A549 (cell line): ENCODE measurements around the gene CEP72. TPM values are rescaled to one million over a fixed set of nuclear protein-coding genes. Genes with fewer than 3 reads are reported as not detected.
A peak's percentile ranks its signal among the peaks of the same experiment; 100 is the strongest.

Experiments
- ATAC-seq, 2 experiments: fragments of 200-7000 bp in 1 of 2; fragments of >200 bp in 1 of 2; cut with Nextera tagmentation in 1 of 2; cut with Tn5 transposase in 1 of 2; 3 replicates each; pipeline versions ENCODE4 v1.8.0 to v1.9.1; 2018 to 2020; ENCODE audit warnings: mild to moderate bottlenecking in 1 of 2, moderate library complexity in 1 of 2
- CTCF ChIA-PET: fragments of 300-600 bp; sonication (Branson Sonifier 250); formaldehyde crosslinking; extraction: SDS; loops from one replicate; lab custom pipeline; 2021; ENCODE audit warnings: antibody characterized with exemption, inconsistent platforms; lab: Yijun Ruan, JAX
- POLR2A ChIA-PET: fragments of 350-600 bp; formaldehyde crosslinking; extraction: SDS; loops from one replicate; lab custom pipeline; 2021; ENCODE audit warnings: antibody characterized with exemption, inconsistent platforms; lab: Yijun Ruan, JAX
- DNase-seq, 2 experiments: peaks; one replicate each; pipeline versions ENCODE4 v3.0.0 to v3.0.0-alpha.2; 2011 to 2016; ENCODE audit warnings: low read depth in 1 of 2, low spot score in 1 of 2
- FAIRE-seq: peaks from 2 replicates; lab custom pipeline; 2011; peaks lifted over from hg19 to GRCh38; lab: Jason Lieb, UNC
- H3K27ac ChIP-seq, 2 experiments: fragments of >200 bp; sonication (Bioruptor Twin); formaldehyde crosslinking; 3 replicates each; pipeline ENCODE4 v1.5.1; 2016 to 2017
- H3K4me1 ChIP-seq: fragments of >200 bp; sonication (Bioruptor Twin); formaldehyde crosslinking; 3 replicates; pipeline ENCODE4 v1.6.1; 2016
- H3K4me2 ChIP-seq: fragments of >200 bp; sonication (Bioruptor Twin); formaldehyde crosslinking; 3 replicates; pipeline ENCODE4 v1.6.1; 2016
- H3K4me3 ChIP-seq: fragments of >200 bp; sonication (Bioruptor Twin); formaldehyde crosslinking; 3 replicates; pipeline ENCODE4 v1.5.1; 2016
- H3K9me3 ChIP-seq: fragments of >200 bp; sonication (Bioruptor Twin); formaldehyde crosslinking; 3 replicates; pipeline ENCODE4 v1.6.1; 2016
- ATOH8 ChIP-seq: fragments of 250-450 bp; sonication (Bioruptor Pico); IDR thresholded peaks from 2 replicates; pipeline ENCODE4 v1.5.0; 2020; ENCODE audit warnings: low read depth, mild to moderate bottlenecking, moderate library complexity
- BCL3 ChIP-seq: fragments of >200 bp; sonication (Bioruptor Twin); formaldehyde crosslinking; IDR thresholded peaks from 3 replicates; pipeline ENCODE4 v1.6.1; 2016
- BHLHE40 ChIP-seq: IDR thresholded peaks from 2 replicates; pipeline ENCODE4 v1.6.1; 2012; ENCODE audit warnings: low read depth, low read length, inconsistent platforms
- CEBPB ChIP-seq, 2 experiments: fragments of >200 bp in 1 of 2; sonication (Bioruptor Twin) in 1 of 2; formaldehyde crosslinking in 1 of 2; IDR thresholded peaks; 2 replicates each; pipeline ENCODE4 v1.6.1; 2012 to 2016
- EHMT2 ChIP-seq: fragments of 200-600 bp; sonication (generic); IDR thresholded peaks from 2 replicates; pipeline ENCODE4 v1.6.1; 2016; ENCODE audit warnings: antibody characterized with exemption, low read depth, mild to moderate bottlenecking, moderate library complexity
- ELK1 ChIP-seq: fragments of 150-350 bp; IDR thresholded peaks from 2 replicates; pipeline ENCODE4 v1.6.1; 2014; ENCODE audit warnings: low read depth, mild to moderate bottlenecking, low read length
- FOXS1 ChIP-seq: fragments of 250-450 bp; sonication (Bioruptor Pico); IDR thresholded peaks from 2 replicates; pipeline ENCODE4 v1.5.0; 2020; ENCODE audit warnings: mild to moderate bottlenecking, moderate library complexity
- GATA3 ChIP-seq: IDR thresholded peaks from 2 replicates; pipeline ENCODE4 v1.6.1; 2012; ENCODE audit warnings: borderline replicate concordance
- HDAC2 ChIP-seq: fragments of 200-600 bp; sonication (generic); IDR thresholded peaks from 2 replicates; pipeline ENCODE4 v1.6.1; 2016
- HMGXB4 ChIP-seq: fragments of 250-450 bp; sonication (Bioruptor Pico); IDR thresholded peaks from 2 replicates; pipeline ENCODE4 v1.5.0; 2021; ENCODE audit warnings: mild to moderate bottlenecking, moderate library complexity, borderline replicate concordance
- HOXA7 ChIP-seq: fragments of 250-450 bp; sonication (Bioruptor Pico); IDR thresholded peaks from 2 replicates; pipeline ENCODE4 v1.5.0; 2020; ENCODE audit warnings: mild to moderate bottlenecking, moderate library complexity
- JUN ChIP-seq, 2 experiments: fragments of >200 bp; sonication (Bioruptor Twin); formaldehyde crosslinking; IDR thresholded peaks; 2 replicates in 1 of 2; 3 replicates in 1 of 2; pipeline ENCODE4 v1.6.1; 2016 to 2017
- MAZ ChIP-seq: fragments of 150-350 bp; IDR thresholded peaks from 2 replicates; pipeline ENCODE4 v1.6.1; 2014; ENCODE audit warnings: antibody characterized with exemption, low read depth, low read length, borderline replicate concordance
- NPAS2 ChIP-seq: fragments of 250-450 bp; sonication (Bioruptor Pico); IDR thresholded peaks from 2 replicates; pipeline ENCODE4 v1.8.0; 2022; ENCODE audit warnings: mild to moderate bottlenecking, moderate library complexity, borderline replicate concordance
- PHF8 ChIP-seq: fragments of 200-600 bp; sonication (generic); IDR thresholded peaks from 2 replicates; pipeline ENCODE4 v1.6.1; 2016; ENCODE audit warnings: low read depth, mild to moderate bottlenecking, antibody characterized with exemption, moderate library complexity, borderline replicate concordance
- POLR2AphosphoS2 ChIP-seq: conservative IDR thresholded peaks from 2 replicates; pipeline ENCODE4 v1.6.1; 2012; ENCODE audit warnings: low read length, improper control_type of control experiment, inconsistent platforms
- RCOR1 ChIP-seq: fragments of 150-350 bp; IDR thresholded peaks from 2 replicates; pipeline ENCODE4 v1.6.1; 2014; ENCODE audit warnings: antibody characterized with exemption, low read length, low read depth
- RFX5 ChIP-seq: fragments of 450-650 bp; IDR thresholded peaks from 2 replicates; pipeline ENCODE4 v1.7.1; 2014; ENCODE audit warnings: antibody characterized with exemption, mild to moderate bottlenecking, moderate library complexity
- SREBF2 ChIP-seq: fragments of 450-650 bp; IDR thresholded peaks from 2 replicates; pipeline ENCODE4 v1.6.1; 2014; ENCODE audit warnings: mild to moderate bottlenecking, moderate library complexity
- TFCP2L1 ChIP-seq: fragments of 250-450 bp; sonication (Bioruptor Pico); IDR thresholded peaks from 2 replicates; pipeline ENCODE4 v1.5.0; 2021; ENCODE audit warnings: mild to moderate bottlenecking
- ZC3H11A ChIP-seq: fragments of 450-650 bp; IDR thresholded peaks from 2 replicates; pipeline ENCODE4 v1.6.1; 2014; ENCODE audit warnings: antibody characterized with exemption, mild to moderate bottlenecking
- ZNF302 ChIP-seq: fragments of 250-450 bp; sonication (Bioruptor Pico); IDR thresholded peaks from 2 replicates; pipeline ENCODE4 v1.9.0; 2021; ENCODE audit warnings: inconsistent platforms, mild to moderate bottlenecking, moderate library complexity
- ZSCAN20 ChIP-seq: fragments of 250-450 bp; sonication (Bioruptor Pico); IDR thresholded peaks from 2 replicates; pipeline ENCODE4 v1.8.0; 2022; ENCODE audit warnings: mild to moderate bottlenecking, moderate library complexity
- WGBS: methylation state at CpG from one replicate; pipeline ENCODE4 v1.1.6; 2017; ENCODE audit errors: missing lambda C conversion rate; 5-methylcytosine and 5-hydroxymethylcytosine counted together
- polyA plus RNA-seq, 4 experiments: library from polyadenylated mRNA; depleted of rRNA in 3 of 4; stranded (reverse); fragments of >200 nt; fragmentation: RNase III in 1 of 4; extraction: RNeasy Plus Mini Kit Qiagen cat#74134 plus additional on column Dnase treatment in 1 of 4; gene quantifications; 2 replicates in 3 of 4; 3 replicates in 1 of 4; pipeline ENCODE4 v1.2.3, GENCODE V29; 2011 to 2017

Gene CEP72
- polyA plus RNA-seq, 2 of the 4 experiments (the other 2 are of a cell fraction): 10.8 to 11.1 TPM

- WGBS: 18% methylated on average over 10 of the region's 10 CpGs
- H3K9me3 ChIP-seq: peaks cover 24% of the 10 kb centered on the region; the same call in 2 of the 3 replicates
- ChIA-PET CTCF (no interaction called here), POLR2A (no interaction called here)
- no peak overlapping the region for H3K27ac ChIP-seq
- FAIRE-seq (no peak), ATAC-seq (peak; percentile 33 to 53; a peak in 4 of 6 replicates), DNase-seq (no peak)
- H3K4me1 ChIP-seq: no peaks in the 10 kb centered on the region
- TF ChIP-seq HDAC2: no peak
- TF ChIP-seq ZSCAN20 (CRISPR knock-in tag): no peak
- TF ChIP-seq BHLHE40: no peak
- H3K4me2 ChIP-seq: no peak overlapping the region
- H3K4me3 ChIP-seq: no peak overlapping the region
These were observed 32.9 kb upstream of the CEP72 start for GRCh38 chr5:579211-579610.

- CTCF ChIA-PET: no interaction called here
- ATAC-seq: peak; percentile 22 to 28; a peak in 4 of 6 replicates
These were observed 32.3 kb upstream of the CEP72 start for GRCh38 chr5:579746-580366.

GRCh38 chr5:580436-580835 lies 31.7 kb upstream of the CEP72 start:
- 63% methylated on average over 11 of the region's 11 CpGs for WGBS
- no peak for TF ChIP-seq JUN (IDR thresholded peaks at IDR 0.05)
- TF ChIP-seq MAZ: no peak
- TF ChIP-seq ZC3H11A: no peak
- no peak for TF ChIP-seq ATOH8 (CRISPR knock-in tag)
- no peak for TF ChIP-seq ZSCAN20 (CRISPR knock-in tag)
- TF ChIP-seq ZNF302: no peak
- TF ChIP-seq CEBPB (IDR thresholded peaks at IDR 0.05): no peak
- TF ChIP-seq RCOR1: no peak
- CTCF ChIA-PET: no interaction called here
- Histone ChIP-seq H3K9me3 (peaks cover 23% of the 10 kb centered on the region; the same call in 2 of the 3 replicates), H3K4me2 (no peak overlapping the region), H3K4me1 (no peaks in the 10 kb centered on the region), H3K27ac (no peak overlapping the region), H3K4me3 (no peak overlapping the region)
- FAIRE-seq (no peak), ATAC-seq (no peak), DNase-seq (no peak)
- POLR2A ChIA-PET: no interaction called here

More at GRCh38 chr5:579746-580366, 32.3 kb upstream of the CEP72 start:
- H3K9me3 ChIP-seq: peaks cover 24% of the 10 kb centered on the region; the same call in 2 of the 3 replicates
- POLR2A ChIA-PET: no interaction called here
- TF ChIP-seq NPAS2 (CRISPR knock-in tag): no peak
- no peak for TF ChIP-seq ZNF302
- TF ChIP-seq BCL3: no peak
- TF ChIP-seq ZC3H11A: no peak
- TF ChIP-seq POLR2AphosphoS2: no peak
- no peak for TF ChIP-seq PHF8
- no peak for TF ChIP-seq ELK1
- no peak for TF ChIP-seq ZSCAN20 (CRISPR knock-in tag)
- TF ChIP-seq TFCP2L1 (CRISPR knock-in tag): no peak
- TF ChIP-seq GATA3: no peak
- no peak for TF ChIP-seq EHMT2
- no peak for TF ChIP-seq SREBF2
- TF ChIP-seq RFX5: no peak
- TF ChIP-seq HOXA7: no peak
- no peak for TF ChIP-seq FOXS1
- TF ChIP-seq HMGXB4: no peak
- no peak overlapping the region for H3K4me3 ChIP-seq
- FAIRE-seq (no peak), DNase-seq (no peak)
- no peak overlapping the region for H3K27ac ChIP-seq
- 48% methylated on average over 16 of the region's 17 CpGs for WGBS
- H3K4me1 ChIP-seq: no peaks in the 10 kb centered on the region
- H3K4me2 ChIP-seq: no peak overlapping the region
